HepG2 (cell line): ENCODE measurements around the gene CAPN15. TPM values are rescaled to one million over a fixed set of nuclear protein-coding genes. Genes with fewer than 3 reads are reported as not detected.
A peak's percentile ranks its signal among the peaks of the same experiment; 100 is the strongest.

Experiments
- AGO2 ChIP-seq: fragments of 200-400 bp; formaldehyde crosslinking; optimal IDR thresholded peaks from 2 replicates; pipeline ENCODE3; 2017; ENCODE audit warnings: mild to moderate bottlenecking, low read depth, low read length, moderate library complexity
- ARNT2 ChIP-seq: sonication (generic); formaldehyde crosslinking; IDR thresholded peaks from 2 replicates; pipeline ENCODE4 v1.8.0; 2022; ENCODE audit warnings: mild to moderate bottlenecking, low read depth, missing genetic modification reagents, moderate library complexity
- BCL3 ChIP-seq: sonication (generic); formaldehyde crosslinking; IDR thresholded peaks from 2 replicates; pipeline ENCODE4 v1.5.1; 2020; ENCODE audit warnings: mild to moderate bottlenecking, missing genetic modification reagents, moderate library complexity
- JARID2 ChIP-seq: sonication (generic); formaldehyde crosslinking; IDR thresholded peaks from 2 replicates; pipeline ENCODE4 v1.8.1; 2023; ENCODE audit warnings: missing genetic modification reagents, inconsistent platforms; ENCODE audit not compliant: insufficient replicate concordance
- POGK ChIP-seq: sonication (generic); formaldehyde crosslinking; conservative IDR thresholded peaks from 2 replicates; pipeline ENCODE4 v1.8.0; 2022; ENCODE audit warnings: mild to moderate bottlenecking, moderate library complexity, missing genetic modification reagents
- PRDM10 ChIP-seq: sonication (generic); formaldehyde crosslinking; IDR thresholded peaks from 2 replicates; pipeline ENCODE4 v1.4.0; 2020; ENCODE audit warnings: low read depth, missing genetic modification reagents
- SAFB2 ChIP-seq: sonication (generic); formaldehyde crosslinking; IDR thresholded peaks from 2 replicates; pipeline ENCODE4 v1.5.1; 2020; ENCODE audit warnings: missing genetic modification reagents, low read depth, mild to moderate bottlenecking, borderline replicate concordance
- ZIK1 ChIP-seq: sonication (generic); formaldehyde crosslinking; IDR thresholded peaks from 2 replicates; pipeline ENCODE4 v1.5.0; 2020; ENCODE audit warnings: mild to moderate bottlenecking, low read depth, missing genetic modification reagents, borderline replicate concordance
- ZNF20 ChIP-seq: sonication (generic); formaldehyde crosslinking; IDR thresholded peaks from 2 replicates; pipeline ENCODE4 v1.4.0; 2020; ENCODE audit warnings: mild to moderate bottlenecking, moderate library complexity, missing genetic modification reagents
- ZNF337 ChIP-seq: sonication (generic); formaldehyde crosslinking; IDR thresholded peaks from 2 replicates; pipeline ENCODE4 v1.5.1; 2020; ENCODE audit warnings: missing genetic modification reagents, low read depth, mild to moderate bottlenecking, borderline replicate concordance
- ZNF782 ChIP-seq: sonication (generic); formaldehyde crosslinking; IDR thresholded peaks from 2 replicates; pipeline ENCODE4 v1.4.0; 2020; ENCODE audit warnings: missing genetic modification reagents, mild to moderate bottlenecking, borderline replicate concordance
- ZNF790 ChIP-seq: sonication (generic); formaldehyde crosslinking; IDR thresholded peaks from 2 replicates; pipeline ENCODE4 v1.8.0; 2022; ENCODE audit warnings: missing genetic modification reagents, mild to moderate bottlenecking, borderline replicate concordance
- ZSCAN12 ChIP-seq: sonication (generic); formaldehyde crosslinking; IDR thresholded peaks from 2 replicates; pipeline ENCODE4 v1.9.0; 2021; ENCODE audit warnings: mild to moderate bottlenecking, missing genetic modification reagents
- polyA plus RNA-seq, 8 experiments: library from polyadenylated mRNA; depleted of rRNA in 3 of 8; stranded (reverse) in 7 of 8; unstranded in 1 of 8; fragments of >200 nt; fragmentation: Illumina TruSeq in 4 of 8; extraction: Trizol in 4 of 8; gene quantifications; 2 replicates each; pipeline versions ENCODE4 v1.2.1 to v1.2.3, GENCODE V29; 2011 to 2016; ENCODE audit warnings: low read depth in 4 of 8, missing spikeins in 1 of 8, mixed read lengths in 1 of 8; ENCODE audit not compliant: insufficient read depth in 1 of 8
- total RNA-seq, 5 experiments: library from RNA; depleted of rRNA; stranded (reverse); fragments of >200 nt; fragmentation: Illumina TruSeq; extraction: Trizol; gene quantifications; 2 replicates each; pipeline ENCODE4 v1.2.3, GENCODE V29; 2016; ENCODE audit warnings: low read depth in 1 of 5

Gene CAPN15
- total and polyA plus RNA-seq, 2 of the 13 experiments (the other 11 are each of a cell fraction or from before 2014, with no cell fraction given): 14.9 to 24.5 TPM

- TF ChIP-seq PRDM10 (CRISPR knock-in tag): no peak
- TF ChIP-seq ZIK1 (CRISPR knock-in tag): no peak
- TF ChIP-seq ZNF20 (CRISPR knock-in tag): no peak
- no peak for TF ChIP-seq ZNF337 (CRISPR knock-in tag)
- no peak for TF ChIP-seq ZNF782 (CRISPR knock-in tag)
- no peak for TF ChIP-seq ARNT2
- peak; percentile 44; the same call in 1 of the 2 replicates for TF ChIP-seq SAFB2 (CRISPR knock-in tag)
- TF ChIP-seq ZNF790 (CRISPR knock-in tag): no peak
- no peak for TF ChIP-seq BCL3 (CRISPR knock-in tag)
- peak; percentile 41; the same call in 1 of the 2 replicates for TF ChIP-seq POGK
- no peak for TF ChIP-seq JARID2 (CRISPR knock-in tag)
- peak; percentile 92 for TF ChIP-seq AGO2
- no peak for TF ChIP-seq ZSCAN12 (CRISPR knock-in tag)
- TF ChIP-seq, all 625 proteins: peak for 24
Observed at GRCh38 chr16:586645-587590, 59.4 kb downstream of the CAPN15 start (continued).
